ENCODE measurements around the gene HS6ST2. TPM values are rescaled to one million over a fixed set of nuclear protein-coding genes. Genes with fewer than 3 reads are reported as not detected.

Gene HS6ST2
- total RNA-seq, 1 experiment from 2014 or later, result 24.6 TPM

DNA sequence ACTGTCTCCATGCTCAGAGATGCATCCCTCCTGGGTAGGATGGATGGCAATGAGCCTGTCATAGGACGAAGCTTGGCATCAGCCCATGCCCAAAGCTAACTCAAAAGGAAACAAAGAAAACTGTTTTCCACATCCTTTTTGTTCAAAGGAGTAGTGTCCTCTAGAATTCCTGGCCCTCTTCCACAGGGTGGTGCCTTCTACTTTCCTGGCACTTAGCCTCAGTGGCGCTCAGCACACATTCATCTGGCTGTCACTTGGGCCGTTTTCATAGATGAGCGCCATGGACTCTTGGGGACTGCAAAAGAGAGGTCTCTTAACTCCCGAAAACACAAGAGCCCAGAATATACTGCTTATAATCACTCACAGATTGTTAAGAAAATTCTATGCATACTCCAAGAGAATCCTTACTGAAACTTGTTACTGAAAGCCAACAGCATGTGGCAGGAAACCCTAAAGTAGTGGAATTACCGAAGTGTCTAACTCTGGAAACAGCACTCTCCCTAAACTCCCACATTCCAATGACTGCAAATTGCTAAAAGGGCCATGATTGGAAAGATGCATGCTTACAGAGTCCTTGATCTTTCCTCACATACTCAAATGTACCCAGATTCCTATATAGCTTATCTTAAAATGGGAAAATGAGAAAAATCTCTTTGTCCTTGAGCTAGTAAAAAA, 110.0 kb downstream of the HS6ST2 start:
- CTCF ChIA-PET, result no interaction called here

More for the DNA sequence above, 110.0 kb downstream of the HS6ST2 start:
- Histone ChIP-seq H4K20me1 (ENCODE audit: insufficient read depth) (no peaks in the 10 kb centered on the region), H3K4me3 (replicated peaks in 1 of 2; ENCODE audit: low read depth in 1 of 2, low read length in 2 of 2) (no peak overlapping the region), H3K9me3 (ENCODE audit: control insufficient read depth in 1 of 2, insufficient read depth in 1 of 2, low read depth in 1 of 2, low read length in 2 of 2) (no peaks in the 10 kb centered on the region), H3K27me3 (ENCODE audit: insufficient read depth, low read length) (no peaks in the 10 kb centered on the region), H3K36me3 (ENCODE audit: control insufficient read depth in 1 of 2, insufficient read depth in 2 of 2, low read length in 2 of 2) (no peaks in the 10 kb centered on the region), H3K9me2 (ENCODE audit: insufficient read depth) (no peaks in the 10 kb centered on the region), H3K27ac (ENCODE audit: low read depth, low read length) (no peak overlapping the region), H3K4me1 (ENCODE audit: control insufficient read depth in 1 of 2, insufficient read depth in 2 of 2, low read length in 2 of 2) (no peaks in the 10 kb centered on the region), H3K79me2 (ENCODE audit: insufficient read depth, low read length) (no peaks in the 10 kb centered on the region), H2AFZ (ENCODE audit: low read depth, low read length, poor library complexity, severe bottlenecking) (no peak overlapping the region), H3K9ac (ENCODE audit: low read length) (no peak overlapping the region), H3K4me2 (ENCODE audit: low read length) (no peak overlapping the region)
- TF ChIP-seq POLR2AphosphoS5 (IDR thresholded peaks at IDR 0.05; ENCODE audit: low read depth, low read length) (no peak), YY1 (IDR thresholded peaks at IDR 0.05; ENCODE audit: extremely low read depth, insufficient replicate concordance, low read depth, low read length) (no peak), SRF (IDR thresholded peaks at IDR 0.05; ENCODE audit: low read depth) (no peak), MAX (IDR thresholded peaks at IDR 0.05) (no peak), RAD21 (IDR thresholded peaks at IDR 0.05; ENCODE audit: low read depth) (no peak), ZBTB33 (IDR thresholded peaks at IDR 0.05; ENCODE audit: extremely low read depth, insufficient replicate concordance, low read length) (no peak), CEBPB (IDR thresholded peaks at IDR 0.05; ENCODE audit: low read depth) (no peak), ZNF274 (IDR thresholded peaks at IDR 0.05; ENCODE audit: low read depth, low read length) (no peak), FOSL1 (IDR thresholded peaks at IDR 0.05; ENCODE audit: low read depth) (no peak), SIN3A (IDR thresholded peaks at IDR 0.05; ENCODE audit: low read depth) (no peak), CBX3 (IDR thresholded peaks at IDR 0.05; ENCODE audit: low read depth) (no peak), ATF3 (IDR thresholded peaks at IDR 0.05) (no peak), JUND (IDR thresholded peaks at IDR 0.05) (no peak), EGR1 (IDR thresholded peaks at IDR 0.05; ENCODE audit: low read depth) (no peak), POLR2A (IDR thresholded peaks at IDR 0.05; ENCODE audit: borderline replicate concordance, extremely low read depth, insufficient read depth, insufficient read length) (no peak), EZH2phosphoT487 (IDR thresholded peaks at IDR 0.05; ENCODE audit: borderline replicate concordance) (no peak), EZH2 (IDR thresholded peaks at IDR 0.05) (no peak), ELF1 (IDR thresholded peaks at IDR 0.05; ENCODE audit: borderline replicate concordance, low read depth) (no peak), ZFX (IDR thresholded peaks at IDR 0.05) (no peak)
- TF ChIP-seq, protein P1, sequence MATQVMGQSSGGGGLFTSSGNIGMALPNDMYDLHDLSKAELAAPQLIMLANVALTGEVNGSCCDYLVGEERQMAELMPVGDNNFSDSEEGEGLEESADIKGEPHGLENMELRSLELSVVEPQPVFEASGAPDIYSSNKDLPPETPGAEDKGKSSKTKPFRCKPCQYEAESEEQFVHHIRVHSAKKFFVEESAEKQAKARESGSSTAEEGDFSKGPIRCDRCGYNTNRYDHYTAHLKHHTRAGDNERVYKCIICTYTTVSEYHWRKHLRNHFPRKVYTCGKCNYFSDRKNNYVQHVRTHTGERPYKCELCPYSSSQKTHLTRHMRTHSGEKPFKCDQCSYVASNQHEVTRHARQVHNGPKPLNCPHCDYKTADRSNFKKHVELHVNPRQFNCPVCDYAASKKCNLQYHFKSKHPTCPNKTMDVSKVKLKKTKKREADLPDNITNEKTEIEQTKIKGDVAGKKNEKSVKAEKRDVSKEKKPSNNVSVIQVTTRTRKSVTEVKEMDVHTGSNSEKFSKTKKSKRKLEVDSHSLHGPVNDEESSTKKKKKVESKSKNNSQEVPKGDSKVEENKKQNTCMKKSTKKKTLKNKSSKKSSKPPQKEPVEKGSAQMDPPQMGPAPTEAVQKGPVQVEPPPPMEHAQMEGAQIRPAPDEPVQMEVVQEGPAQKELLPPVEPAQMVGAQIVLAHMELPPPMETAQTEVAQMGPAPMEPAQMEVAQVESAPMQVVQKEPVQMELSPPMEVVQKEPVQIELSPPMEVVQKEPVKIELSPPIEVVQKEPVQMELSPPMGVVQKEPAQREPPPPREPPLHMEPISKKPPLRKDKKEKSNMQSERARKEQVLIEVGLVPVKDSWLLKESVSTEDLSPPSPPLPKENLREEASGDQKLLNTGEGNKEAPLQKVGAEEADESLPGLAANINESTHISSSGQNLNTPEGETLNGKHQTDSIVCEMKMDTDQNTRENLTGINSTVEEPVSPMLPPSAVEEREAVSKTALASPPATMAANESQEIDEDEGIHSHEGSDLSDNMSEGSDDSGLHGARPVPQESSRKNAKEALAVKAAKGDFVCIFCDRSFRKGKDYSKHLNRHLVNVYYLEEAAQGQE (IDR thresholded peaks at IDR 0.05; ENCODE audit: low read depth), result no peak
- BruUV-seq (replicated peaks), result no TSS peak
- ChIA-PET POLR2A (no interaction called here), RAD21 (ENCODE audit: low non-redundant PET in 1 of 2, low total read pairs in 2 of 2, uncharacterized antibody in 2 of 2, unreplicated experiment in 2 of 2) (no interaction called here)
- intact Hi-C loops (cut with micrococcal nuclease), result no loop called here
- no peak for ATAC-seq
- DNase-seq (ENCODE audit: low read depth, low spot score), result no peak

Data from HCT116 (cell line).